Measurements from ENCODE around the gene XRCC5. TPM values are rescaled to one million over a fixed set of nuclear protein-coding genes. Genes with fewer than 3 reads are reported as not detected.

The XRCC5 gene
- total RNA-seq, 2 donors from 2014 or later: 116 to 152 TPM

DNA sequence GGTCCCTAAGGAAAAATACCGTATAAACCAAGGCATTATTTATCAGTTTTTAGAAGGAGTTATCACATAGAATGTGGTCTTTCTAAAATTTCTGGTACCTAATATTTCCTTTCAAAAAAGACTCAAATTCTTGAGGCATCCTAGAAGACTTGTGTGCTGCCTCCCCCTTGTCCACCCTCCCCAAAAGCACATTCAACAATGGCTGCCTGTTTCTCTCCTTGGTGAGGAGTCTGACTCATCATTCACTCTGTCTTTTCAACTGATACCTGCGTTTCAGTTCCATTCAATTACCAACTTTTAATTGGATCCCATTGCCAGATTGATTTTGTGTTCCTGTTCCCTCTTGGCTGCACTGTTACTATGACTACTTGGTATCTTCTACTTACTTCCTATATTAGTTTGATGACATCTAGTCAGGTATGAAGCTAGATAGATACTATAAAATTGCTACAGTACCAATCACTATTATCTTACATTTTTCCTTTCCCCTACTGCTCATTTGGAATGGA lies 72.9 kb downstream of the XRCC5 start:
- Histone ChIP-seq H3K27ac (no peak overlapping the region), H3K27me3 (replicated peaks; ENCODE audit: insufficient read depth) (no peaks in the 10 kb centered on the region), H3K4me3 (no peak overlapping the region), H3K4me1 (replicated peaks) (no peaks in the 10 kb centered on the region), H3K36me3 (no peaks in the 10 kb centered on the region), H3K9me3 (no peaks in the 10 kb centered on the region)
- no peak for DNase-seq (ENCODE audit: low spot score)
- TF ChIP-seq, protein P1, sequence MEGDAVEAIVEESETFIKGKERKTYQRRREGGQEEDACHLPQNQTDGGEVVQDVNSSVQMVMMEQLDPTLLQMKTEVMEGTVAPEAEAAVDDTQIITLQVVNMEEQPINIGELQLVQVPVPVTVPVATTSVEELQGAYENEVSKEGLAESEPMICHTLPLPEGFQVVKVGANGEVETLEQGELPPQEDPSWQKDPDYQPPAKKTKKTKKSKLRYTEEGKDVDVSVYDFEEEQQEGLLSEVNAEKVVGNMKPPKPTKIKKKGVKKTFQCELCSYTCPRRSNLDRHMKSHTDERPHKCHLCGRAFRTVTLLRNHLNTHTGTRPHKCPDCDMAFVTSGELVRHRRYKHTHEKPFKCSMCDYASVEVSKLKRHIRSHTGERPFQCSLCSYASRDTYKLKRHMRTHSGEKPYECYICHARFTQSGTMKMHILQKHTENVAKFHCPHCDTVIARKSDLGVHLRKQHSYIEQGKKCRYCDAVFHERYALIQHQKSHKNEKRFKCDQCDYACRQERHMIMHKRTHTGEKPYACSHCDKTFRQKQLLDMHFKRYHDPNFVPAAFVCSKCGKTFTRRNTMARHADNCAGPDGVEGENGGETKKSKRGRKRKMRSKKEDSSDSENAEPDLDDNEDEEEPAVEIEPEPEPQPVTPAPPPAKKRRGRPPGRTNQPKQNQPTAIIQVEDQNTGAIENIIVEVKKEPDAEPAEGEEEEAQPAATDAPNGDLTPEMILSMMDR (IDR thresholded peaks at IDR 0.05): no peak
- TF ChIP-seq POLR2A (IDR thresholded peaks at IDR 0.05): no peak
- no peak for TF ChIP-seq POLR2AphosphoS5 (IDR thresholded peaks at IDR 0.05)
- WGBS: 68% methylated on average over 2 of the region's 2 CpGs
- intact Hi-C loops (cut with DNase I): no loop called here

DNA sequence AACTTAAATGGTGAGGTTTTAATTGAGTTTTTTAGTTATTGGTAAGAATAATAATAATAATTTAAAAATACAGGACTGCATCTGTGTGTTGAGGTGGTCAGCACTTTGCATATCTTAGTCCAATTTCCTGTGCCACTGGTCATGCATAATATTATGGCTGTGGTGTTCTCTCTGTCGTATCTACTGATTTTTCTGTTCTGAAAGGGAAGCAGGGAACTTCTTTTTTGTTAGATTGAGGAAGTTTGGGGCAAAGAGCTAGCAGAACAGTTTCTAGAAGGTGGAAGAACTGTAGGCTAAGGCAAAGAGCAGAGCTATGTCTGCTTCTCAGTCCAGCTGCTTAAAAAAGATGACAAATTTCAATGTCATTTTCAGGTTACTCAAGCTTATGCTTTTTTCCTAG lies 74.3 kb downstream of the XRCC5 start:
- whole genome bisulfite sequencing: 89% methylated on average over 1 of the region's 1 CpG
- Histone ChIP-seq H3K36me3 (no peaks in the 10 kb centered on the region), H3K4me3 (no peak overlapping the region), H3K27me3 (replicated peaks; ENCODE audit: insufficient read depth) (no peaks in the 10 kb centered on the region), H3K4me1 (replicated peaks) (no peaks in the 10 kb centered on the region), H3K9me3 (no peaks in the 10 kb centered on the region), H3K27ac (no peak overlapping the region)
- DNase-seq (ENCODE audit: low spot score): no peak
- intact Hi-C loops (cut with DNase I): no loop called here
- no peak for TF ChIP-seq POLR2A (IDR thresholded peaks at IDR 0.05)
- TF ChIP-seq, protein P1 (IDR thresholded peaks at IDR 0.05): no peak
- TF ChIP-seq POLR2AphosphoS5 (IDR thresholded peaks at IDR 0.05): no peak

DNA sequence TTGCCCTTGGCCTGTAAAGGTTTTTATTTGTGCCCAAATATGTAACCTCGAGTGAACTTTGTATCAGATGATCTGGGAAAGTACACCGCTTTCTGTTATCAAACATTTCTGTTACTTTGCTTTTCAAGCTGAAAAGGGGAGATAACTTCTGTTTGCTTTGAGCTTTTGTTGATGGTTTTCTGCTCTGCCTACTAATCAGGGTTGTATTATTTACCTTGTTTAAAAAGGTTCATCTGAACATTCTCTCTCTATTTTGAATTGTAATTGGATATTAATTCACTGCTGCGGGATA lies 79.4 kb downstream of the XRCC5 start:
- H3K4me1 ChIP-seq (replicated peaks): no peaks in the 10 kb centered on the region
- H3K9me3 ChIP-seq: no peaks in the 10 kb centered on the region
- no peaks in the 10 kb centered on the region for H3K27me3 ChIP-seq (replicated peaks; ENCODE audit: insufficient read depth)
- H3K4me3 ChIP-seq: no peak overlapping the region
- H3K27ac ChIP-seq: no peak overlapping the region
- DNase-seq (ENCODE audit: low spot score): no peak
- TF ChIP-seq POLR2AphosphoS5 (IDR thresholded peaks at IDR 0.05) (no peak), POLR2A (IDR thresholded peaks at IDR 0.05) (no peak)
- TF ChIP-seq, protein P1 (IDR thresholded peaks at IDR 0.05): no peak
- H3K36me3 ChIP-seq: no peaks in the 10 kb centered on the region
- intact Hi-C loops (cut with DNase I): no loop called here
- WGBS: 25% methylated on average over 3 of the region's 3 CpGs

DNA sequence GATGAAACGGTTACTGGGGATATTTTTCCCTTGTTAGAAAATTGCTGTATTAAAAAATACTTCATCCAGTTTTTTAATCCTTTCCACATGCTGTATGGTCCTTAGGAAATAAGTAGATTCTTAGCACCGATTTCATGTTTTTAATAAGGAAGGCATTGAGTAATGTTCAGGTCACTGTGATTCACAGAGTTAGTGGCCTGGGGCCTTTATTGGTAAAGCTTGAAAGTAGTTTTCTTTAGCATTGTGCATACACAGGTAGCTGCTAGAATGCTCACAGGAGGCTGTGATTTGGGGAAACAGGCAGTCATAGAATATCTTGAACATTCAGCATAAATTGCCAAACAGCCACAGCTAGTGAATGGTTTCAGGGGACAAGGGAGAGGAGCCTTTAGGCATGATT lies 79.8 kb downstream of the XRCC5 start:
- 22% methylated on average over 2 of the region's 2 CpGs for WGBS
- Histone ChIP-seq H3K4me3 (no peak overlapping the region), H3K27ac (no peak overlapping the region), H3K4me1 (replicated peaks) (no peaks in the 10 kb centered on the region), H3K36me3 (no peaks in the 10 kb centered on the region), H3K9me3 (no peaks in the 10 kb centered on the region), H3K27me3 (replicated peaks; ENCODE audit: insufficient read depth) (no peaks in the 10 kb centered on the region)
- no peak for DNase-seq (ENCODE audit: low spot score)
- intact Hi-C loops (cut with DNase I): no loop called here
- TF ChIP-seq POLR2A (IDR thresholded peaks at IDR 0.05) (no peak), POLR2AphosphoS5 (IDR thresholded peaks at IDR 0.05) (no peak)
- TF ChIP-seq, protein P1 (IDR thresholded peaks at IDR 0.05): no peak

DNA sequence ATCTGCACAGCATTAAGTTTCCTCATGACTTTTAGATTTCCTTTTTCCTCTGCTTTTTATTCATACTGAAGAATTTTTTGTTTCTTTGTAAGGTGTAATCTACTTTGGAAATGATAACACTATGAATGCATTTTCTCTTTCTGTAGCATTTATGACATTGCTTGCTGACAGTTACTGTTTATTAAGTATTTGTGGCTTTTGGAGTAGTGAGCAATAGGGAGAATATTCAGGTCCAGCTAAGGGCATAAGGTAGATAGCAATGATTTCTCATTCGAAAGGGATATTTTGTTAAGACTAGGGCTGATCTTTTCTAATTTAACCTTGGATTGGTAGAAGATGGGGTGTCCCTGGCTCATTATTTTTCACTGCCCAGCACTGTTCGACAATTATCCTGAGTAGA lies 80.3 kb downstream of the XRCC5 start:
- H3K4me1 ChIP-seq (replicated peaks): no peaks in the 10 kb centered on the region
- no peak for DNase-seq (ENCODE audit: low spot score)
- 89% methylated on average over 2 of the region's 2 CpGs for WGBS
- no peak overlapping the region for H3K27ac ChIP-seq
- TF ChIP-seq POLR2A (IDR thresholded peaks at IDR 0.05): no peak
- no peak for TF ChIP-seq POLR2AphosphoS5 (IDR thresholded peaks at IDR 0.05)
- TF ChIP-seq, protein P1 (IDR thresholded peaks at IDR 0.05): no peak
- intact Hi-C loops (cut with DNase I): no loop called here
- H3K27me3 ChIP-seq (replicated peaks; ENCODE audit: insufficient read depth): no peaks in the 10 kb centered on the region
- no peaks in the 10 kb centered on the region for H3K36me3 ChIP-seq
- no peak overlapping the region for H3K4me3 ChIP-seq
- no peaks in the 10 kb centered on the region for H3K9me3 ChIP-seq

All from prostate gland (tissue), 2 donors.